HEK293 (cell line): ENCODE measurements around the gene ZSWIM3.

Source experiments
- PRDM10 ChIP-seq: fragments of 450-650 bp; formaldehyde crosslinking; IDR thresholded peaks from 2 replicates; pipeline ENCODE4 v1.5.1; 2016; ENCODE audit warnings: missing biosample characterization, missing genetic modification characterization
- REST ChIP-seq: fragments of 450-650 bp; formaldehyde crosslinking; IDR thresholded peaks from 2 replicates; pipeline ENCODE4 v1.5.1; 2016; ENCODE audit warnings: missing biosample characterization, missing genetic modification characterization
- ZNF670 ChIP-seq: fragments of 450-650 bp; formaldehyde crosslinking; IDR thresholded peaks from 2 replicates; pipeline ENCODE4 v1.5.1; 2016; ENCODE audit warnings: missing biosample characterization, missing genetic modification characterization, low read depth
- TF ChIP-seq, protein P1 (sequence below): fragments of 450-650 bp; formaldehyde crosslinking; IDR thresholded peaks from 2 replicates; pipeline ENCODE4 v1.5.1; 2016; ENCODE audit warnings: missing biosample characterization, missing genetic modification characterization

- TF ChIP-seq, protein P1, sequence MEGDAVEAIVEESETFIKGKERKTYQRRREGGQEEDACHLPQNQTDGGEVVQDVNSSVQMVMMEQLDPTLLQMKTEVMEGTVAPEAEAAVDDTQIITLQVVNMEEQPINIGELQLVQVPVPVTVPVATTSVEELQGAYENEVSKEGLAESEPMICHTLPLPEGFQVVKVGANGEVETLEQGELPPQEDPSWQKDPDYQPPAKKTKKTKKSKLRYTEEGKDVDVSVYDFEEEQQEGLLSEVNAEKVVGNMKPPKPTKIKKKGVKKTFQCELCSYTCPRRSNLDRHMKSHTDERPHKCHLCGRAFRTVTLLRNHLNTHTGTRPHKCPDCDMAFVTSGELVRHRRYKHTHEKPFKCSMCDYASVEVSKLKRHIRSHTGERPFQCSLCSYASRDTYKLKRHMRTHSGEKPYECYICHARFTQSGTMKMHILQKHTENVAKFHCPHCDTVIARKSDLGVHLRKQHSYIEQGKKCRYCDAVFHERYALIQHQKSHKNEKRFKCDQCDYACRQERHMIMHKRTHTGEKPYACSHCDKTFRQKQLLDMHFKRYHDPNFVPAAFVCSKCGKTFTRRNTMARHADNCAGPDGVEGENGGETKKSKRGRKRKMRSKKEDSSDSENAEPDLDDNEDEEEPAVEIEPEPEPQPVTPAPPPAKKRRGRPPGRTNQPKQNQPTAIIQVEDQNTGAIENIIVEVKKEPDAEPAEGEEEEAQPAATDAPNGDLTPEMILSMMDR, result no peak
- TF ChIP-seq REST (tag by site-specific recombination) (no peak), ZNF670 (tag by site-specific recombination) (no peak), PRDM10 (no peak)
These were observed 13.9 kb upstream of the ZSWIM3 start for GRCh38 chr20:45843506-45843905.
